Central memory CD8-positive, alpha-beta T cell (primary cell): Measurements from ENCODE around the gene CPSF6.
"Not testable (repeated sequence)": the region's sequence is repeated elsewhere in the genome, so short reads cannot be mapped to it uniquely, and the experiment has no call there.

Experiments used
- ATAC-seq: fragments of 150-1000 bp; cut with Tn5 transposase; replicated peaks from 2 replicates; pipeline ENCODE4 v1.10.0; 2022; ENCODE audit warnings: mild to moderate bottlenecking, moderate FRiP score, moderate number of reproducible peaks; ENCODE audit not compliant: poor library complexity, severe bottlenecking; ENCODE audit errors: extremely low read depth
- DNase-seq, 2 donors: peaks; one replicate each; pipeline ENCODE4 v3.0.0; 2021; ENCODE audit warnings: low spot score in 2 of 2
- H3K27ac Mint-ChIP-seq: one replicate; pipeline ENCODE4 v1.8.0; 2022; ENCODE audit warnings: low read depth, mild to moderate bottlenecking, moderate library complexity, mixed read lengths
- H3K27me3 Mint-ChIP-seq: one replicate; pipeline ENCODE4 v1.8.0; 2022; ENCODE audit warnings: mixed read lengths
- H3K36me3 Mint-ChIP-seq: one replicate; pipeline ENCODE4 v1.8.0; 2022; ENCODE audit warnings: mild to moderate bottlenecking, moderate library complexity, mixed read lengths; ENCODE audit not compliant: insufficient read depth
- H3K4me1 Mint-ChIP-seq: one replicate; pipeline ENCODE4 v1.8.0; 2022; ENCODE audit warnings: mixed read lengths
- H3K4me3 Mint-ChIP-seq: one replicate; pipeline ENCODE4 v1.8.0; 2022; ENCODE audit warnings: mild to moderate bottlenecking, moderate library complexity, mixed read lengths
- H3K9me3 Mint-ChIP-seq: one replicate; pipeline ENCODE4 v1.8.0; 2022; ENCODE audit warnings: mixed read lengths

CPSF6 gene

DNA sequence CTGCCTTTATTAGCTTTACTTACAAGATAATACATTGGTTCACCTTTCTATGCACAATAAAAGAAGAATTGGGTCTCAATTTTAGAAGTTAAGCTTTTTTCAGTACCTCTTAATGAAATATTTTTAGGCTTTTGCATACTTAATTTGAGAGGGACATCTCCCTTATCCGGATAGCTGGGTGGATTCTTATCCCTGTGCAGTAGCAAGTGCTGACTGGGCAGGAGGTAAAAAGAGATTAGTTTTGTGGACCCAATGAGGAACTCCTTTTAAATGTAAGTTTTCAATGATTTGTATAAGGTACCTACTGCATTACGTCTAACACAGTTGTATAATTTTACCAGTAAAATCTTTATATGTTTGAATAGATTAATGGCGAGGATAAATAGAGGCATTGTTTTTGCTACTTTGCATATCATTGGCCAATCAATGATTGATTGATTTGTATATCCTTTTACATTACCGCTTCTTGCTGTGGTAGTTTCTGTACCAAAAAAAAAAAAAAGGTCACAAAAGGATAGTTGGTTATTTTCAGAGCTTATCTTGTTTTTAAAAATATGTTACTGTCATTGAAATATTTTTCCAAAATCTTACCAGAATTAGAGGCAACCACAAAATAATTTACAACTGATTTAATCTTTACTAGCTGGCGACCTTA is 2.2 kb downstream of the CPSF6 start:
- H3K27ac Mint-ChIP-seq, result peak overlapping the region; percentile 53
- H3K27me3 Mint-ChIP-seq, result no peaks in the 10 kb centered on the region
- H3K4me1 Mint-ChIP-seq, result peaks cover 49% of the 10 kb centered on the region

DNA sequence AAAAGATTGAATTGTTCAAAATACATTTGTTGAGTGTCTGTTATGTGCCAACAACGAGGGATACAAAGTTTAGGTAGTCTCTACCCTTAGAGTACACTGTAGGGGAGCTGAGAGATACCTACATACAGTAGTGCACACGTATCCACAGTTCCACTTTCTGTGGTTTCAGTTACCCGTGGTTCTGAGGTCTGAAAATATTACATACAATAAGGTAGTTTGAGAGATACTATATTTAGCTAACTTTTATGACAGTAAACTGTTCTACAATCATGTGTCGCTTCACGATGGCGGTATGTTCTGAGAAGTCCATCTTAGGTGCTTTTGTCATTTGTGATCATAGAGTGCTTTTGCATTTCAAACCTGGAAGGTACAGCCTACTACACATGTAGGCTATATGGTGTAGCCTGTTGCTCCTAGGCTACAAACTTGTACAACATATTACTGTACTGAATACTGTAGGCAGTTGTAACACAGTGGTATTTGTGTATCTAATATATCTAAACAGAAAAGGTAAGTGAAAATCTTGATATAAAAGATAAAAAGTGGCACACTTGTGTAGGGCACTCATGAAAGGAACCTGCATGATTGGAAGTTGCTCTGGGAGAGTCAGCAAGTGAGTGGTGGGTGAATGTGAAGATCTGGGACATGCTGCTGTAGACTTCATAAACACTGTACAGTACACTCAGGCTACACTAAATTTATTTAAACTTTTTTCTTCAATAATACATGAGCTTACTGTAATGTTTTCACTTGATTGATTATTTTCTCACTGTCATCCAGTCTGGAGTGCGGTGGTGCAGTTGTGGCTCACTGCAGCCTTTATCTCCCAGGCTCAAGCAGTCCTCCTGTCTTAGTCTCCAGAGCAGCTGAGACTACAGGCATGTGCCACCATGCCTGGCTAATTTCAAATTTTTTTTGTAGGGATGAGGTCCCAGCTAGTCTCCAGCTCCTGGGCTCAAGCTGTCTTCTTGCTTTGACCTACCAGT is 4.0 kb downstream of the CPSF6 start:
- H3K9me3 Mint-ChIP-seq, result no peaks in the 10 kb centered on the region
- H3K4me1 Mint-ChIP-seq, result peaks cover 68% of the 10 kb centered on the region
- peaks cover 16% of the 10 kb centered on the region for H3K36me3 Mint-ChIP-seq
- H3K27ac Mint-ChIP-seq, result no peak overlapping the region
- no peaks in the 10 kb centered on the region for H3K27me3 Mint-ChIP-seq
- DNase-seq (no peak), ATAC-seq (no peak)
- H3K4me3 Mint-ChIP-seq, result peak overlapping the region; percentile 32

More for the DNA sequence above, 2.2 kb downstream of the CPSF6 start:
- H3K4me3 Mint-ChIP-seq, result peak overlapping the region; percentile 100
- H3K9me3 Mint-ChIP-seq, result no peaks in the 10 kb centered on the region
- H3K36me3 Mint-ChIP-seq, result peaks cover 20% of the 10 kb centered on the region
- no peak for DNase-seq
- ATAC-seq, result no peak

DNA sequence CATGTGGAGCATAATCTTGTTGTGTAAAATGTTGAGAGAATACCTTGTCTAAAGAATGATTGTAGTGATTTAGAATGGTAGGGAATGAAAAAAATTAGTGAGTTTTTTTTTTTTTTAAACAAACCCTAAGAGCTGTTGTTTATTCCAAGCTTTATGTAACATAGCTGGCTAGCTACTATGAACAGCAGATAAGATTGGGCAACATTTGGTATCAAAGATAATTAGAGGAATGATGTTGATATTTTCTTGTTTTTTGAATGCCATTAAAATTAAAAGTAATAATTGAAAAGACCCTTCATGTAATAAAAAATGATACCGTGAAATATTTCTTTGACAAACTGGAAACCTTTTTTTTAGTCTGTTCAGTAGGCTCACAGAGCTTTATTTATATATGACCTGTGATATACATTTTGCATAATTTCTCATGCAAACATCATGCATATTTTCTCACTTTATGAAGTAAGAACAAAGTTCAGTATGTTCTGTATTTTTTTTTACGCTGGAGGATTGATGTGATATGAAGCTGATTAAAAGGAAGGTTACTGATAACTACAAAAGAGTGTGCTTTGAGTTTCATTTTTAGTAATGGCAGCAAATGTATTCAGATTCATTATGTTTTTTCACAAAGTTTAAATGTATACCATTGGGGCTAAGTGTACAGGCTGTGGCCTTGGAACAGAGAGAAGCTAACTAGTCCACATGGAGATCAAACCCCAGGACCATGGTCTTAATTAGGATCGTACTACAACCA is 8.1 kb downstream of the CPSF6 start:
- no peaks in the 10 kb centered on the region for H3K9me3 Mint-ChIP-seq
- ATAC-seq (no peak), DNase-seq (no peak)
- H3K27ac Mint-ChIP-seq, result no peak overlapping the region
- H3K36me3 Mint-ChIP-seq, result peaks cover 12% of the 10 kb centered on the region
- H3K4me1 Mint-ChIP-seq, result peaks cover 75% of the 10 kb centered on the region
- no peaks in the 10 kb centered on the region for H3K27me3 Mint-ChIP-seq
- no peak overlapping the region for H3K4me3 Mint-ChIP-seq

DNA sequence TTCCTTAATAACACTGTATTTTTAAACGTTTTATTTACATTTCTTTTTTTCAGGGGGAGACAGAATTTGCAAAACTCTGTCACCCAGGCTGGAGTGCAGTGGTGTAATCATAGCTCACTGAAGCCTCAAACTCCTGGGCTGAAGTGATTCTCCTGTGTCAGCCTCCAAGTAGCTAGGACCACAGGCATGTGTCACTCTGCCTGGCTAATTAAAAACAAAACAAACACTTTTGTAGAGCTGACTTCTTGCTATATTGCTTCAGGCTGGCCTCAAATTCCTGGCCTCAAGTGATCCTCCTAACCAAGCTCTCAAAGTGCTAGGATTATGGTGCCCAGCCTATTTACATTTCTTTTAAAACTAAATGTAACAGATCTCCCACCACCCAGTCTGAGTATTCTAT is 12.7 kb downstream of the CPSF6 start:
- Mint-ChIP-seq H3K4me1 (peaks cover 53% of the 10 kb centered on the region), H3K9me3 (no peaks in the 10 kb centered on the region), H3K4me3 (no peak overlapping the region), H3K36me3 (peaks cover 27% of the 10 kb centered on the region), H3K27ac (no peak overlapping the region), H3K27me3 (no peaks in the 10 kb centered on the region)
- no peak for DNase-seq
- no peak for ATAC-seq

GRCh38 chr12:69254046-69254445 is 14.7 kb downstream of the CPSF6 start:
- ATAC-seq (peak; percentile 77), DNase-seq (no peak)
- H3K36me3 Mint-ChIP-seq, result peaks cover 37% of the 10 kb centered on the region

DNA sequence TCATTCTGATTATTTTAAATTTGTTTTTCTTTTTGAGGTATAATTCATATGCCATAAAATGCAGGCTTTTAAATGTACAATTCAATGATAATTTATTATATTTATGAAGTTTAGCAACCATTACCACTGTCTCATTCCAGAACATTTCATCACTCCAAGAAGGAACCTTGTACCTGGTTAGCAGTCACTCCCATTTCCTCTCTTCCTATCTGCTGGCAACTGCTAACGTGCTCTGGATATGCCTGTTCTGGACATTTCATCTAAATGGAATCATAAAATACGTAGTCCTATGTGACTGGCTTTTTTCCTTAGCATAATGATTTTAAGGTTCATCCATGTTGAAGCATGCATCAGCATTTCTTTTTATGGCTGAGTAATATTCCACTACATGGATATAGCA is 15.5 kb downstream of the CPSF6 start:
- H3K4me1 Mint-ChIP-seq, result peaks cover 27% of the 10 kb centered on the region
- ATAC-seq (no peak), DNase-seq (no peak)
- no peaks in the 10 kb centered on the region for H3K9me3 Mint-ChIP-seq
- no peak overlapping the region for H3K4me3 Mint-ChIP-seq
- peak overlapping the region; percentile 26 for H3K27ac Mint-ChIP-seq
- H3K36me3 Mint-ChIP-seq, result peaks cover 41% of the 10 kb centered on the region
- no peaks in the 10 kb centered on the region for H3K27me3 Mint-ChIP-seq

More at GRCh38 chr12:69254046-69254445, 14.7 kb downstream of the CPSF6 start:
- peak overlapping the region; percentile 26 for H3K27ac Mint-ChIP-seq
- H3K4me3 Mint-ChIP-seq, result no peak overlapping the region
- peaks cover 35% of the 10 kb centered on the region for H3K4me1 Mint-ChIP-seq
- H3K27me3 Mint-ChIP-seq, result no peaks in the 10 kb centered on the region
- H3K9me3 Mint-ChIP-seq, result no peaks in the 10 kb centered on the region

- peaks cover 12% of the 10 kb centered on the region for H3K4me1 Mint-ChIP-seq
- H3K27ac Mint-ChIP-seq, result peak overlapping the region; percentile 27
- peaks cover 59% of the 10 kb centered on the region for H3K36me3 Mint-ChIP-seq
- no peak overlapping the region for H3K4me3 Mint-ChIP-seq
- H3K9me3 Mint-ChIP-seq, result no peaks in the 10 kb centered on the region
- H3K27me3 Mint-ChIP-seq, result no peaks in the 10 kb centered on the region
- no peak for DNase-seq
- ATAC-seq, result no peak
Measured at GRCh38 chr12:69258655-69259054, 19.3 kb downstream of the CPSF6 start.

- Mint-ChIP-seq H3K27ac (peak overlapping the region; percentile 54), H3K9me3 (no peaks in the 10 kb centered on the region), H3K36me3 (peaks cover 62% of the 10 kb centered on the region), H3K4me1 (peaks cover 5% of the 10 kb centered on the region), H3K4me3 (no peak overlapping the region), H3K27me3 (no peaks in the 10 kb centered on the region)
- no peak for DNase-seq
- ATAC-seq, result no peak
Measured at GRCh38 chr12:69262264-69262974, 23.1 kb downstream of the CPSF6 start.

- H3K4me3 Mint-ChIP-seq, result no peak overlapping the region
Measured at GRCh38 chr12:69265205-69265604, 25.8 kb downstream of the CPSF6 start.

DNA sequence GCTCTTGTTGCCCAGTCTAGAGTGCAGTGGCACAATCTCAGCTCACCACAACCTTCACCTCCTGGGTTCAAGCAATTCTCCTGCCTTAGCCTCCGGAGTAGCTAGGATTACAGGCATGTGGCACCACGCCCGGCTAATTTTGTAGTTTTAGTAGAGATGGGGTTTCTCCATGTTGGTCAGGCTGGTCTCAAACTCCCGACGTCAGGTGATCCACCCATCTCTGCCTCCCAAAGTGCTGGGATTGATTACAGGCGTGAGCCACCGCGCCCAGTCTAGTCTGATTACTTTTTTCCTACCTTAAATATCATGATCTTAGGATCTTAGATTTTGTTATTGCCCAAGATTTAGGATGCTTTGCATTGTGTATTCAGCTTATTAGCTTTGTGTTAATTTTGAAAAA is 26.3 kb downstream of the CPSF6 start:
- not testable (repeated sequence) for H3K4me3 Mint-ChIP-seq, ATAC-seq, DNase-seq, H3K4me1 Mint-ChIP-seq, H3K27ac Mint-ChIP-seq, H3K27me3 Mint-ChIP-seq, H3K9me3 Mint-ChIP-seq
- peaks cover 45% of the 10 kb centered on the region for H3K36me3 Mint-ChIP-seq

More at GRCh38 chr12:69265205-69265604, 25.8 kb downstream of the CPSF6 start:
- peaks cover 5% of the 10 kb centered on the region for H3K4me1 Mint-ChIP-seq
- ATAC-seq (no peak), DNase-seq (no peak)
- H3K27me3 Mint-ChIP-seq, result no peaks in the 10 kb centered on the region
- H3K36me3 Mint-ChIP-seq, result peaks cover 47% of the 10 kb centered on the region
- no peak overlapping the region for H3K27ac Mint-ChIP-seq
- no peaks in the 10 kb centered on the region for H3K9me3 Mint-ChIP-seq

- Mint-ChIP-seq H3K4me3 (no peak overlapping the region), H3K36me3 (peaks cover 42% of the 10 kb centered on the region), H3K27ac (peak overlapping the region; percentile 71), H3K9me3 (no peaks in the 10 kb centered on the region), H3K4me1 (no peaks in the 10 kb centered on the region), H3K27me3 (no peaks in the 10 kb centered on the region)
- ATAC-seq (no peak), DNase-seq (no peak)
Measured at GRCh38 chr12:69266036-69266635, 26.8 kb downstream of the CPSF6 start.
